Neural progenitor cell (in vitro differentiated cells): Measurements from ENCODE around the gene GART.

Source experiments
- EZH2 ChIP-seq: fragments of 200-600 bp; sonication (generic); IDR thresholded peaks from 2 replicates; pipeline ENCODE4 v1.6.1; 2017; ENCODE audit warnings: antibody characterized with exemption, mild to moderate bottlenecking, moderate library complexity
- EZH2phosphoT487 ChIP-seq: fragments of 200-600 bp; sonication (generic); IDR thresholded peaks from 2 replicates; pipeline ENCODE4 v1.6.1; 2017; ENCODE audit warnings: antibody characterized with exemption
- TF ChIP-seq, protein P1 (sequence below): fragments of 200-600 bp; sonication (generic); IDR thresholded peaks from 2 replicates; pipeline ENCODE4 v1.5.1; 2017; ENCODE audit warnings: antibody characterized with exemption, mild to moderate bottlenecking

DNA sequence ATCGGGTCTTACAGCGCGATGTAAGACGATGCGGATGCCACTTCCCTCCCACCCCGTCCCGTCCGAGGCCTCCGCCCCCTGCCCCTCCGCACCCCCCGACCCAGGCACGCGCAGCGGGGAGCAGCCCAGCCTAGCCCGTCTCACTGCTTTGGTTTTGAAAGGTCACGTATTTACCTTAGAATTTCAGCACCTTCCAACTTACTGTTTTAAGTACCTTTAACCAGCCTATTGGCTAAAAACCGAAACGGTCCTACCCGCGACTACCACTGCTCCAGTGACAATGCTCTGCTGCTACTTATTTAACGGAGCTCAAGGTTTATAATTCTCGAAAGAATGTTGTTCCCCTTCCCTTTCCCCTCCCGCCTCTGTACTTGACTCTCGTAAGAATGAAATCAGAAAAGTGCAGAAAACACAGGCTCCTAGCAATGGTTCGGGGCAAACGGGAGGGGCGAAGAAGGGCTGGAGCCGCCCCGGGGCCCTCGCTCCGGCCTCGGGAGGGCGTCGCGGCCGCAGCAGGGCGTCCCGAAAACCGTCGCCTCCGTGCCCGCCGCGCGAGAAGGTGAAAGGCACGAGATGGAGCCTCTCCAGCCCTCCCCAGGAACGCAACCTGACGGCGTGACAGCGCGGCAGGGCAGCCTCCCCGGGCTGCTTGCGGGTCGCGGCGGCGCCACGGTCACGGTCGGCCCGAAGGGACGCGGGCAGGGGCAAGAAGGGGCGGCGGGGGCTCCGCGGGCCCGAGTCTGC lies 62.8 kb downstream of the GART start:
- TF ChIP-seq, protein P1, sequence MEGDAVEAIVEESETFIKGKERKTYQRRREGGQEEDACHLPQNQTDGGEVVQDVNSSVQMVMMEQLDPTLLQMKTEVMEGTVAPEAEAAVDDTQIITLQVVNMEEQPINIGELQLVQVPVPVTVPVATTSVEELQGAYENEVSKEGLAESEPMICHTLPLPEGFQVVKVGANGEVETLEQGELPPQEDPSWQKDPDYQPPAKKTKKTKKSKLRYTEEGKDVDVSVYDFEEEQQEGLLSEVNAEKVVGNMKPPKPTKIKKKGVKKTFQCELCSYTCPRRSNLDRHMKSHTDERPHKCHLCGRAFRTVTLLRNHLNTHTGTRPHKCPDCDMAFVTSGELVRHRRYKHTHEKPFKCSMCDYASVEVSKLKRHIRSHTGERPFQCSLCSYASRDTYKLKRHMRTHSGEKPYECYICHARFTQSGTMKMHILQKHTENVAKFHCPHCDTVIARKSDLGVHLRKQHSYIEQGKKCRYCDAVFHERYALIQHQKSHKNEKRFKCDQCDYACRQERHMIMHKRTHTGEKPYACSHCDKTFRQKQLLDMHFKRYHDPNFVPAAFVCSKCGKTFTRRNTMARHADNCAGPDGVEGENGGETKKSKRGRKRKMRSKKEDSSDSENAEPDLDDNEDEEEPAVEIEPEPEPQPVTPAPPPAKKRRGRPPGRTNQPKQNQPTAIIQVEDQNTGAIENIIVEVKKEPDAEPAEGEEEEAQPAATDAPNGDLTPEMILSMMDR: no peak
- TF ChIP-seq EZH2 (peak; percentile 24), EZH2phosphoT487 (no peak)
